ENCODE measurements around the gene LAPTM5.

LAPTM5 gene

DNA sequence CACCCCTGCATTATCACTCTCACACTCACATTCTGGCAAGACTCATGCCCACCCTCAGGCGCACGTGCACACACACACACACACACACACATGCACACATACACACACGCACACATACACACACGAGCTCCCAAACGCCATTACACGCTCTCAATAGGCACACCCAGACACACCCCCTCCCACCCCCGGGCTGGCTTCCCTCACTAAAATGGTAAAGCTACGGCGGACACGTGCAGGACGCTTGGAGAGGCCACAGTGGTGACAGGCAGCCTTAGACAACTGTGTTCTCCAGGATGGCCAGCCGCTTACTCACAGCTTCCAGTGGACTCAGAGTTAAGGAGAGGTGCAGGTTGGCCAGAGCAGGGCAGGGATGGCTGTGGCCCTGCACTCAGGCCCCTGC lies 44.3 kb downstream of the LAPTM5 start:
- Mint-ChIP-seq H3K27me3 (ENCODE audit: low read depth) (peaks cover 4% of the 10 kb centered on the region), H3K27ac (no peak overlapping the region), H3K4me1 (ENCODE audit: low read depth) (peaks cover 6% of the 10 kb centered on the region), H3K36me3 (ENCODE audit: low read depth) (no peaks in the 10 kb centered on the region), H3K4me3 (no peak overlapping the region), H3K9me3 (peaks cover 22% of the 10 kb centered on the region)
- DNase-seq (ENCODE audit: low spot score): no peak

DNA sequence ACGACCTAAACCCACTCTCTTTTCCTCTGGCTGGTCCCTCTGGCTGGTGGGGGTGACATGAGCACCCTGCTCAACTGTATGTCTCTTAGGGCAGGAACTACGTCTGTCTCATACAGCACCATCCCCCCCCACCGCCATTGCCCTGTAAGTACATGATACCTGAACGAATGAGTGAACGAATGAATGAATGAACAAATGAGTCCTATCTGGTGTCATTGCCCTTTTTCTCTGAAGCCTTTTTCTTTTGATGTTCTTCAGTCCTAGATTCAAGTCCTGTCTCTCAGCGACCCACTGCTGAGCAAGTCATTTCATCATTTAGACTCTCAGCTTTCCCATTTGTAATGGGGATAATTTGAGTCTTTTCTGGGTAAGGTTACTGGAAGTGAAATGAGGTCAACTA lies 45.0 kb downstream of the LAPTM5 start:
- no peaks in the 10 kb centered on the region for H3K36me3 Mint-ChIP-seq (ENCODE audit: low read depth)
- H3K27me3 Mint-ChIP-seq (ENCODE audit: low read depth): peaks cover 4% of the 10 kb centered on the region
- H3K27ac Mint-ChIP-seq: no peak overlapping the region
- H3K4me1 Mint-ChIP-seq (ENCODE audit: low read depth): peaks cover 5% of the 10 kb centered on the region
- H3K9me3 Mint-ChIP-seq: peaks cover 22% of the 10 kb centered on the region
- no peak overlapping the region for H3K4me3 Mint-ChIP-seq
- no peak for DNase-seq (ENCODE audit: low spot score)

DNA sequence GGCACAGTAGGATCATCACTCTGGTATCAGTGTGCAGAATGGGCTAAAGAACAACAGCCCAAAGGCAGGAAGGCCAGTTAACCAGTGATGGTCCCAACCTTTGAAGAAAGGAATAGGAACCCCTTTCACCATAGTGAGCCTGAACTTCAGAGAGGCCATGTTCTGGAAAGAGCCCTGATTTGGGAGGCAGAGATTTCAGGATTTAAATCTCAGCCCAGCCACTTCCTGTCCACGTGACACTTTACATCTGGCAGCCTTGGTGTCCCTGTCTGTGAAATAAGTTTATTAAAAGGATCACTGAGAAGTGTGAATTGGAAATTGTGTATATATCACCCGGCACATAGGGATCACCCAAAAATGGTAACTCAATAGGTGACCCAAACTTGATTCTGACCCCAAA lies 47.2 kb downstream of the LAPTM5 start:
- Mint-ChIP-seq H3K27ac (no peak overlapping the region), H3K4me3 (no peak overlapping the region), H3K9me3 (peaks cover 8% of the 10 kb centered on the region), H3K4me1 (ENCODE audit: low read depth) (peaks cover 1% of the 10 kb centered on the region), H3K27me3 (ENCODE audit: low read depth) (peaks cover 4% of the 10 kb centered on the region), H3K36me3 (ENCODE audit: low read depth) (no peaks in the 10 kb centered on the region)
- no peak for DNase-seq (ENCODE audit: low spot score)

DNA sequence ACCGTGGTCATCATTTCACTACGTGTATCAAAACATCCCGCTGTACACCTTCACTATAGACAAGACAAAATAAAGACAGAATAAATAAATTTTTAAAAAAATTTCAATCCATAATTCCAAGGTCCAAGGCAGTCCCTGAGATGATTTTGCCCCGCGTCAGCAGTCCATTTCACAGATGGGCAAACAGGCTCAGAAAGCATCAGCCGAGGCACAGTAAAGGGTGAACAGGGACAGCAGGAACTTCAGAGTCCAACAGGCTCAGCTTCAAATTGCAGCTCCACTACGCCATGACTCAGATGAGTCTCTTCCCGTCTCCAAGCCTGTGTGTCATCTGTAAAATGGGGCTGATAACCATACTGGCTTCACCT lies 49.2 kb downstream of the LAPTM5 start:
- H3K9me3 Mint-ChIP-seq: no peaks in the 10 kb centered on the region
- H3K27me3 Mint-ChIP-seq (ENCODE audit: low read depth): peaks cover 4% of the 10 kb centered on the region
- no peak for DNase-seq (ENCODE audit: low spot score)
- no peak overlapping the region for H3K27ac Mint-ChIP-seq
- H3K36me3 Mint-ChIP-seq (ENCODE audit: low read depth): no peaks in the 10 kb centered on the region
- H3K4me1 Mint-ChIP-seq (ENCODE audit: low read depth): peaks cover 1% of the 10 kb centered on the region
- H3K4me3 Mint-ChIP-seq: no peak overlapping the region

DNA sequence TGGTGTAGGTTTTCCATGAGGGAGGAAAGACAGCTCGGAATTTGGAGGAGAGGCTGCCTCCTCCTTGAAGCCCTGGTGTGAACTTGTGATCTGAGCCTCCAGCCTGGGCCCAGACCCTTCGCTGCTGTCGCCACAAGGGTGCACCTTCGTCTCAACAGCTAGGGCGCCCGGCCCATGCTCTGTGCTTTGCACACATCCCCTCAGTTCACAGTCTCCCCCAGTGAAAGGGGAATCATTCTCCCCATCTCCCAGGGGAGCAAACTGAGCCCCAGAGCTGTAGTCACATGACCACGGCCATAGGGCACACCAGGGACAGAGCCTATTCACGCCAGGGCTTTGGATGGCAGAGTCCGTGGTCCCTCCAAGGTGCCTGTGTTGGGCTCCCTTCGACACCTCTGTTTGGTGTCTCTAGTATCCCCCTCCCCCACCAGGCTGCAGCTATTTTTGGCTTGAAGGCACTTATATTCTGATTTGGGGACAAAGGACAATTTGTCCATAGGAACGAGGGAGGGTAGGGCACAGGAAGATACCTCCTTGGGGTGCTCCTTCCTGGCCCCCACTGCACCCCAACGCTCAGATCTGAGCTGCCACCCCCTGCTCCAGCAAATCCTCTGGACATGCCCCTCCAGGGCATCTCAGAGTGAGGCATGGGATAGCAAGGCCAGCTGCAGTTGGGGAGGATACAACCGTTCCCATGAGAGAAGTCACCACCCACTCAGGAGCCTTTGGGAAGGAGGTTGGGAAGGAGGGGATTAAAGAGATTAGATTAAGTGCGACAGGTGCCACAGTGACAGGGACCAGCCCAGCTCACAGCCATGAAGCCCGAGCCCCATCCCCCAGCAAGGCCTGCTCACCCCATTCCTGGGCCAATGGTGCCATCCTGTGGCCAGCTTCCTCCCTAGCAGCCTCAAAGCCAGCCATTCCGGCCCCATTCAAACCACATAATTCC lies 49.9 kb downstream of the LAPTM5 start:
- Mint-ChIP-seq H3K27ac (no peak overlapping the region), H3K9me3 (no peaks in the 10 kb centered on the region)

DNA sequence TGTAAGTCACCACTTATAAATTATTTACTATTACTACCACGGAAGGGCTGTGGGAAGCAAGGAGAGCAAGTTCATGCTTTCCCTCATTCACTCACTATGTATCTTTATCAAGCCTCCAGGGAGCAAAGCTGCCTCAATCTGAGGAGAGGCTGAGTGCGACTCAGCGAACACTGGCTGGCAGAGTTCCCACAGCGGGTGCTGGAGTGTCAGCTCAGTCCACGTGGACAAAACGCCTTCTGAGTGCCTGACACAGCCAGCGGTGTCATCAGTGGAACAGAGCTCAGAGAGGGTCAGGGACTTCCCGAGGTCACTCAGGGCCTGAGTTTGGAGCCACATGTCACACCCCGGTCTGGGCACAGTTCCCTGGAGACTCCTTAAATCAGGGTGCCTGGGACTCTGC lies 51.0 kb downstream of the LAPTM5 start:
- Mint-ChIP-seq H3K4me3 (no peak overlapping the region), H3K4me1 (ENCODE audit: low read depth) (peaks cover 1% of the 10 kb centered on the region), H3K27ac (no peak overlapping the region), H3K9me3 (no peaks in the 10 kb centered on the region), H3K36me3 (ENCODE audit: low read depth) (no peaks in the 10 kb centered on the region), H3K27me3 (ENCODE audit: low read depth) (no peaks in the 10 kb centered on the region)
- no peak for DNase-seq (ENCODE audit: low spot score)

More for the DNA sequence above, 49.9 kb downstream of the LAPTM5 start:
- DNase-seq (ENCODE audit: low spot score): peak; percentile 38
- Mint-ChIP-seq H3K4me3 (no peak overlapping the region), H3K27me3 (ENCODE audit: low read depth) (peaks cover 4% of the 10 kb centered on the region), H3K4me1 (ENCODE audit: low read depth) (peaks cover 1% of the 10 kb centered on the region), H3K36me3 (ENCODE audit: low read depth) (no peaks in the 10 kb centered on the region)

DNA sequence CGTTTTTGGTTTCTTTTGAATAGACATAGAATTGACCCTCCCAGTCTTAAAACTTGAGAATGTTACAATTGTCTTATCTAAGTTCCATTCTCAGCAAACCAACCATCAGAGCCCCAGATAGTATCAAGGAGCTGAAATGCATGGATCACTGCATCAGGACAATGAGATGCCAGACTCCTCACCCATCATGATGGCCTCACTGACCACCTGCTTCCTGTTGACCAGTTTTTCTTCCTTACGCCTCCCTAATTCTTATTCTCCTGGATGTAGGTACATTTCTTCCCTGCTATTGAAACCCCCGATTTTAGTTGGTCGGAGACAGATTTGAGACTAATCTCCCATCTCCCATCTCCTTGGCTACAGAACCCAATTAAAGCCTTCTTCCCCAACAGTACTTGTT lies 51.9 kb downstream of the LAPTM5 start:
- Mint-ChIP-seq H3K27ac (no peak overlapping the region), H3K27me3 (ENCODE audit: low read depth) (no peaks in the 10 kb centered on the region), H3K4me1 (ENCODE audit: low read depth) (peaks cover 1% of the 10 kb centered on the region), H3K9me3 (no peaks in the 10 kb centered on the region), H3K4me3 (no peak overlapping the region), H3K36me3 (ENCODE audit: low read depth) (no peaks in the 10 kb centered on the region)
- no peak for DNase-seq (ENCODE audit: low spot score)

DNA sequence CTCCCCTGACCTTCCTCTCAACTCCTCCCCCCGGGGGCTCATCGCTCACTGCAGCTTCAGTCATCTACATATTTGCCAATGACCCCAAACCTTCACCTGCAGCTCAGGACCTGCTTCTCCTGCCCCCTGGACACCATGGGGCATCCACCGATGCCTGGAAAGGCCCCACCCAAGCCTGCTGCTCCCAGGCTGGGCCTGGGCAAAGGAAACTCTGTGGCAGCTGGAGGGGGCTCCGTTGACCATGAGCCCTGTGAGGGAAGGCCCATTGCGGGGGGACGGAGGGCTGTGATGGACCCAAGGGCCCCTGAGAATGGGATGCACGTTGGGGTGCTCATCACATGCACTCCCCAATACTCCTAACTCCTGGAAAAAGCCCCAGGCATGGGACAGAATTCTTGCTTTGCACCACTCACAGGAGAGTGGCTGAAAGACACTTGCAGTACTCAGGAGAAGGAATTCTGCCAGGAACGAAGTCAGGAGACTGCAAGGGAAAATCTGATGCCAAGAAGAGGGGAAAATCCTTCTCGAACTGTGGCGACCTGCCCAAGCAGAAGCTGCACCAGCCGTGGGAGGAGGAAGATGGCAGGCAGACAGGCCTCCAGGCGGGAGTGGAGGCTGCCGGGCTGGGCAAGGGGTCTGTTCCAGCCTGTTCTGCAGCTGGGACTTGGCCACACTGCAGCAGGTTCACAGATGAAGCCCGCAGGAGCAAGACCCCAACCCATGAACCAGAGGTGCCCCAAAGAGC lies 52.6 kb downstream of the LAPTM5 start:
- no peak overlapping the region for H3K4me3 Mint-ChIP-seq
- H3K27ac Mint-ChIP-seq: no peak overlapping the region
- no peaks in the 10 kb centered on the region for H3K36me3 Mint-ChIP-seq (ENCODE audit: low read depth)
- no peaks in the 10 kb centered on the region for H3K9me3 Mint-ChIP-seq
- no peak for DNase-seq (ENCODE audit: low spot score)
- H3K27me3 Mint-ChIP-seq (ENCODE audit: low read depth): no peaks in the 10 kb centered on the region
- H3K4me1 Mint-ChIP-seq (ENCODE audit: low read depth): peaks cover 1% of the 10 kb centered on the region

DNA sequence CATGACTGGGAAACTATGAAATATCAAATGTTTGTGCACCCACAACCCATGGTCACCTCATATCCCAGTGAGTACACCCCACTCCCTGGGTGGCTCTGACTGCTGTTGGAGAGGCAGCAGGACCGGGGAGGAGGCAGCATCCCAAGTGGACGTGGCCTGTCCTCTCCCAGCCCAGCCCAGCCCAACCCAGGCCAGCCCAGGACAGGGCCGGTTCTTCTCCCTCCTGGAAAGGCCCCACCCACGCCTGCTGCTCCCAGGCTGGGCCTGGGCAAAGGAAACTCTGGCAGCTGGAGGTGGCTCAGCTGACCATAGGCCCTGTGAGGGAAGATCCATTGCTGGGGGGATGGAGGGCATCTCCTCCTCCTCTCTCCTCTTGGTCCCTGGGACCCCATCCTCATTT lies 53.3 kb downstream of the LAPTM5 start:
- no peak for DNase-seq (ENCODE audit: low spot score)
- no peaks in the 10 kb centered on the region for H3K27me3 Mint-ChIP-seq (ENCODE audit: low read depth)

DNA sequence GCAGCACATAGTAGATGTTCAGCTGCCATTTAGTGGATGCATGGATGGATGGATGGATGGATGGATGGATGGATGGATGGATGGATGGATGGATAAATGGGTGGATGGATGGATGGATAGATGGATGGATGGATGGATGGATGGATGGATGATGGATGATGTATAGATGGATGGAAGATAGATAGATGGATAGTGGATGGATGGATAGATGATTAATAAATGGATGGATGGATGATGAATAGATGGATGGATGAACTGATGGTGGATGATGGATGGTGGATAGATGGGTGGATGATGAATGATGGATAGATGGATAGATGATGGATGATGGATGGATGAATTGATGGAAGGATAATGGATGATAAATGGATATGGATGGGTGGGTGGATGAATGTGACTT lies 54.8 kb downstream of the LAPTM5 start:
- DNase-seq (ENCODE audit: low spot score): no peak
- Mint-ChIP-seq H3K4me1 (ENCODE audit: low read depth) (no peaks in the 10 kb centered on the region), H3K4me3 (no peak overlapping the region), H3K36me3 (ENCODE audit: low read depth) (no peaks in the 10 kb centered on the region), H3K27ac (no peak overlapping the region), H3K27me3 (ENCODE audit: low read depth) (no peaks in the 10 kb centered on the region), H3K9me3 (no peaks in the 10 kb centered on the region)

More for the DNA sequence above, 53.3 kb downstream of the LAPTM5 start:
- Mint-ChIP-seq H3K27ac (no peak overlapping the region), H3K9me3 (no peaks in the 10 kb centered on the region), H3K4me1 (ENCODE audit: low read depth) (peaks cover 1% of the 10 kb centered on the region), H3K36me3 (ENCODE audit: low read depth) (no peaks in the 10 kb centered on the region), H3K4me3 (no peak overlapping the region)

DNA sequence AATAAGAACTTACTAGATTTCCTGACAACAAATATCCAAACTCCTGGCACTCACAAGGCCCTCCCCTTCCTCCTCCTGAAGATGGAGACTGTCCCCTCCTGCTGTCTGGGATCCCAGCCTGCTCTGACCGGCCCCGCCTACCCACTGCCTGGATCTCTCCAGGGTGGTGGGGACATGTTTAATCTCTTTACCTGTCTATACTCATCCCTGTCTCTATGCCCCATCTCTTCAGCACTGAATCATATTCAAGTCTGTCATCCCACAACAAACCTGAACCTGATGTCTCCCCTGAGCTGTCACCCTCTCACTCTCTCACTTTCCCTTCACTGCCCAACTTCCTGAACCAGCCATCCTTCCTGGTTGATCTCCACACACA lies 56.3 kb downstream of the LAPTM5 start:
- H3K4me1 Mint-ChIP-seq (ENCODE audit: low read depth): no peaks in the 10 kb centered on the region
- H3K9me3 Mint-ChIP-seq: no peaks in the 10 kb centered on the region
- H3K27me3 Mint-ChIP-seq (ENCODE audit: low read depth): no peaks in the 10 kb centered on the region
- no peak for DNase-seq (ENCODE audit: low spot score)
- H3K27ac Mint-ChIP-seq: no peak overlapping the region
- H3K4me3 Mint-ChIP-seq: no peak overlapping the region
- H3K36me3 Mint-ChIP-seq (ENCODE audit: low read depth): no peaks in the 10 kb centered on the region

DNA sequence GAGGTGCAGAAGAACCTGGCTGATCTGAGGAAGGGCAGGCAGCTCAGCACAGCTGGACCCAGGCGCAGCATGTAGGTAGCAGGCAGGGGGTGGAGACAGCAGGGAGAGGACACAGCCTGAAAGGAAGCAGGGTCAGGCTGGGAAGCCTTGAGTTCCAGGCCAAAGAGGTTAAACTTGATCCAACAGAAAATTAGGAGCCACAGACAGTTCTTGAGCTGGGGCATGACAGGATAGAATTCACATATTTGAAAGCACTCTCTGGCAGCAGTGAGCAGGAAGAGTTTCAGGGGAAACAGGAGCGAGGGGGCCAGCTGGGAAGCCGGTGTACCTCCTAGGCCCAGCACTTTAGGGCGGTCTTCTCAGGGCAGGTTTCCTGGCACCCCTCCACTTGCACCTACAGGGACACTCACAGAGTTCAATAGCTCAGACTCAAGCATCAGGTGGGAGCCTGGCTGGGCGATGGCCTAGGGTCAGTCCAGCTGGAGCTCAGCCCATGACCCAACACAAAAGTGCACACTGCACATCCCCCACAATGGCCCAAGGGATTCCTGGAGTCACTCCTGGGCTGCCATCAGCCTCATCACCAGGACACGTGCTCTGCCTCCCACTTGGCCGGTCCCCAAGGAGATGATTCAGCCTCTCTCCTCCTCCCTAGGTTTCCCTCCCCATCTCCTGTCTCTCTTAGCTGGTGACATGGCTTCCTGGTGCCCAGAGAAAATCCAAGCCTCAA lies 56.9 kb downstream of the LAPTM5 start:
- Mint-ChIP-seq H3K9me3 (no peaks in the 10 kb centered on the region), H3K36me3 (ENCODE audit: low read depth) (no peaks in the 10 kb centered on the region), H3K4me3 (no peak overlapping the region), H3K4me1 (ENCODE audit: low read depth) (no peaks in the 10 kb centered on the region), H3K27ac (no peak overlapping the region), H3K27me3 (ENCODE audit: low read depth) (no peaks in the 10 kb centered on the region)
- no peak for DNase-seq (ENCODE audit: low spot score)

DNA sequence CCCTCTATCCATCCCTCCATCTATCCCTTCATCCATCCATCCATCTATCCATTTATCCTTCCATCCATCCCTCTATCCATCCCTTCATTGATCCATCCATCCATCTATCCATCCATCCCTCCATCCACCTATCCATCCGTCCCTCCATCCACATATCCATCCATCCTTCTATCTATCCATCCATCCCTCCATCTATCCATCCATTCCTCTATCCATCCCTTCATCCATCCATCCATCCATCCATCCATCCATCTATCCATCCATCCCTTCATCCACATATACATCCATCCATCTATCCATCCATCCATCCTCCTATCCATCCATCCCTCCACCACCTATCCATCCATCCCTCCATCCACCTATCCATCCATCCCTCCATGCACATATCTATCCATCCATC lies 57.8 kb downstream of the LAPTM5 start:
- Mint-ChIP-seq H3K36me3 (ENCODE audit: low read depth) (no peaks in the 10 kb centered on the region), H3K27me3 (ENCODE audit: low read depth) (no peaks in the 10 kb centered on the region), H3K27ac (no peak overlapping the region), H3K4me3 (no peak overlapping the region), H3K9me3 (no peaks in the 10 kb centered on the region), H3K4me1 (ENCODE audit: low read depth) (no peaks in the 10 kb centered on the region)
- no peak for DNase-seq (ENCODE audit: low spot score)

DNA sequence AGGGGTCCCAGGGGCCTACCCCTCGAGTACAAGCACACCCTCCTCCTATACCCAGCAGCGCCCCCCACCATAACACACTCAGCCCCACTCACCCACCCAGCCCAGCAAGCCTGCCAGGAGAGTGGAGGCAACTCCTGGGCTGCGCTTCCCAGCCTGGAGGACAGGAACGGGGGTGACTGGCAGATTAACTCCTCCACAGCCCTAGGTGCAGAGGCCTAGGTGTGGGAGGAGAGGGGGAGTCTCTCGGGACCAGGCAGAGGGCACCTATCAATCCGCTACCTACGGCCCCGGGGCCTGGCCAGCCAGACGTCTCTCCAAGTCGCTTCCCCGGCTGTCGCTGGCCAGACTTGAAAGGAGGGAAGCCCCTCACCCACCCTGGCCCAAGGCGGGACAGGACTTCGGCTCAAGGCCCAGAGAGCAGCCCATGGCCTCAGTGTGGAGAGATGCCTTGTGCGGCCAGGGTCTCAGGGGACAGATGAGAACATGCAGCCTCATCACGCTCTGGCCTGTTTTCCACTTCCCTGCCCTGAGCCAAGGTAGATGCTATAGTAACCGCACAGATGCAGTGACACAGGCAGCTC lies 59.1 kb downstream of the LAPTM5 start:
- Mint-ChIP-seq H3K27me3 (ENCODE audit: low read depth) (no peaks in the 10 kb centered on the region), H3K4me1 (ENCODE audit: low read depth) (no peaks in the 10 kb centered on the region), H3K4me3 (no peak overlapping the region), H3K9me3 (no peaks in the 10 kb centered on the region), H3K36me3 (ENCODE audit: low read depth) (no peaks in the 10 kb centered on the region), H3K27ac (no peak overlapping the region)
- no peak for DNase-seq (ENCODE audit: low spot score)
